Limb (tissue), 2 donors: ENCODE measurements around the gene FBLN2.

Source experiments
- DNase-seq, 2 donors: peaks; one replicate each; pipeline ENCODE4 v3.0.0-alpha.2; 2016; ENCODE audit errors: extremely low spot score in 2 of 2

FBLN2 gene

GRCh38 chr3:13661121-13661520, 112.2 kb downstream of the FBLN2 start:
- no peak for DNase-seq

DNA sequence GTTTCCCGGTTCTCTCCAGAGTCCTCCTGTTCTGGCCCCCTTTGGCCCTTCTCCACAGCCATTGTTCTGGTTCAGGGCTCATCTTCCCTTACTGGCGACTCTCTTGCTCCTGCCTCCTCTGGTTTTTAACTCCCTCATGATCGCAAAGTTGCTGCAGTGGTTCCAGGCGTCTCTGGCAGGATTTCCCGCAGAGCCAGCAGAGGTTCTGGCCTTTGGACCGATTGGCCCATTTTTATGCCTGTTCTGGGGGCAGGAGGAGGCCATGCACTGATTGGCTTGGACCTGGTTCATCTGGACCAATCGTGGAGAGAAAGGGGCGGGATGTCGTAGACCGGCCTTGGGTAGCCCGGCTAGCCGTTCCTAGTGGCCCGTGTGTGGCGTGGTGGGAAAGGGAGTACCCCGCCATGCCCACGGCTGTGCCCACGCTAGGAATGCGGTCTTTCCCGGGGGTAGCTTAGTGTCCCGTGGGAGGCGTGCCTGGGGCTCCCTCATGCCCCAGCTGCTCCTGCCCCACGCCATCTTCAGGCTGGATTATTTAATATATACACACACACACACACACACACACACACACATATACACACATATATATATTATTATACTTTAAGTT, 113.4 kb downstream of the FBLN2 start:
- DNase-seq: no peak

GRCh38 chr3:13663781-13664535, 115.0 kb downstream of the FBLN2 start:
- DNase-seq: no peak

DNA sequence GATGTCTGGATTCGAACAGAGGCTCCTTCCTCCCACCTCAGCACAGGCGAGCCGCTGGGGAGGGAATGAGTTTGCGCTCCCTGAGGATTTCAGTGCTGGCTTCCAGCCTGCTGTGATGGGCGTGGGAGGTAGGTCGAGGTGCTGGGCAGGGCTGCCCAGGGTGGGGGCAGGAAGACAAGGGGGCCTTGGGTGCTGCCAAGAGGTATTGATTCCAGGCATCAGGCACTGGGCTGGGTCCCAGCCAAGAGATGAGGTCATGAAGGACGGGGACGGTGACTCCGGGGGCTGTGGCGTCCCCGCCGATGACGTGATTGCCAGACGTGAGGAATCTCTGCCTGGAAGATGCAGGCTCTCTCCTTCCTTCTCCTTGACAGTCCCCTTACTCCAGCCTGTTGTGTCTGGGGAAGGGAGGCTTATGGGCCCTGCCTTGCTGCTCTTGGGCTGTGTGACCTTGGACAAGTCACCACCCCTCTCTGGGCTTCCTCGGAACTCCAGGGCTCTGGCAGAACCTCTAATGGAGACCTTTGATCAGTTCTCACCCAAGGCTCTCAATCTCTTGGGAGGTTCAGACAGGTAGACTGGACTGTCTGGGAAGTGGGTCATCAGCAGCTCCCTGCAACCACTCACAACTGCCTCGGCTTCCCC, 116.8 kb downstream of the FBLN2 start:
- no peak for DNase-seq

- DNase-seq: no peak
Observed at GRCh38 chr3:13666227-13666619, 117.3 kb downstream of the FBLN2 start.

- DNase-seq: no peak
Observed at GRCh38 chr3:13666781-13667709, 118.1 kb downstream of the FBLN2 start.

GRCh38 chr3:13668136-13668535, 119.2 kb downstream of the FBLN2 start:
- DNase-seq: no peak

- DNase-seq: no peak
Observed at GRCh38 chr3:13669457-13669856, 120.5 kb downstream of the FBLN2 start.

DNA sequence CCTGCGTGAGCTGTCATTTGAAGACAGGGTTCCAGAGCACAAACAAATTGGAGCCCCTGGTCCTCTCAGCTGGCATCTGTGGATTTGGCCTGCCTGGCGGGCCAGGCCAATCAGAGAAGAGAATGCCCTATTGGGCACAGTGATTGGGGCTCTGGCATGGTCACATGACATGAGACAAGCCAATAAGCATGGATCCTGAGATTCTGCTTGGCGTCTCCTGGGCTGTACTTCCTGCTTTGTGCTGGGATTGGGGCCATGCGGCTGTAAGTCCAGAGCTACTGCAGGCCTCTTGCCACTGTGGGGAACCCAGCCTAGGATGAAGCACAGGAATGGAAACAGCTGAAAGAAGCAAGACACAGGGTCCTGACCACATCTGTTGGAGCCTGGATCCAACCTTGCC, 121.4 kb downstream of the FBLN2 start:
- no peak for DNase-seq

DNA sequence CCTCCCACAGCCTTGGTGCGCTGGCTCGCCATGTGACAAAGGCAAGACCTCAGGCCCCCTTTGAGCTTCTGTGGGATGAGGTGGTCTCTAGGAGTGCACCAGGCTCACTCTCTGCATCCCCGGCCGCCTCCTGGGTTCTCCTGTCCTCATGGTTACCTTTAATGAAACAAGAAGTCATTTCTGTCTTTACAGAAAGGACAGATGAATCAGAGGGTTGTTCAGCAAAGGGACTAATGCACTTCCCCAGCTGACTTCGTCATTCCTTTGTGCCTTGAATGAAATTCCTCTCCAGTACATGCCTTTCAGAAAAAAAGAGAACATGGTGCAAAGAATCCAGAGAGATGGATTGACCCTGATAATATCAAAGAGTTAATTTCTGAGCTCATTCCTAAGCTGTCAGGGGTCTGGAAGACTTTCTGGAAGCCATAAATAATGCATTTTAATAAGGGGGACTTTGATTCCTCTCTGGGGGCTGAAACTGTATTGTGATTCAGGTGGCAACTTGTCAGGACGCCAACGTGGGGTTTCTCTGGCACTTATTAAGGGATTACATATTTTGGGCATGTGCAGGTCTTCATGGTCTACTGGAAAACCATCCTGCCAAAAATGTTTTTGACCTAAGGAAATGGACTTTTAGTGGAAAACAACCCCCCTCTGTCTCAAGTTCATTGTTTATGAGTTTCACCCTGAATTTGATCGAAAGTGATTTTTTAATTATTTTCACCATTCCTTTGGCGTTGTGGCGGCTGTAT, 122.7 kb downstream of the FBLN2 start:
- no peak for DNase-seq

DNA sequence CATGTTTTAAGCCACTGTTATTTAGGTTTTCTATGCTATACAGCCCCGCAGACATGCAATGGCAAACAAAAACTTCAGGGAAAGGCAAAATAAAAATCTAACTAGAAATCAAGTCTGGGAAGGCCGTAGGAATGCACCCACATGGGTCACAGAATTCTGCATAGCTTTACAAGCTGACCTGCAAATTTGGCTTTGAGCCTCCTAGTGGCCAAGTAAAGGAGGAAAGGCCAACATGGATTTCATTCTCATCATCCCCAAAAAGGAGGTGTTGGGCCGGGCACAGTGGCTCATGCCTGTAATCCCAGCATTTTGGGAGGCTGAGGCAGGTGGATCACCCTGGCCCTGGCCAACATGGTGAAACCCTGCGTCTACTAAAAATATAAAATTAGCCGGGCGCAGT, 124.3 kb downstream of the FBLN2 start:
- no peak for DNase-seq

- no peak for DNase-seq
Observed at GRCh38 chr3:13674538-13675185, 125.7 kb downstream of the FBLN2 start.

DNA sequence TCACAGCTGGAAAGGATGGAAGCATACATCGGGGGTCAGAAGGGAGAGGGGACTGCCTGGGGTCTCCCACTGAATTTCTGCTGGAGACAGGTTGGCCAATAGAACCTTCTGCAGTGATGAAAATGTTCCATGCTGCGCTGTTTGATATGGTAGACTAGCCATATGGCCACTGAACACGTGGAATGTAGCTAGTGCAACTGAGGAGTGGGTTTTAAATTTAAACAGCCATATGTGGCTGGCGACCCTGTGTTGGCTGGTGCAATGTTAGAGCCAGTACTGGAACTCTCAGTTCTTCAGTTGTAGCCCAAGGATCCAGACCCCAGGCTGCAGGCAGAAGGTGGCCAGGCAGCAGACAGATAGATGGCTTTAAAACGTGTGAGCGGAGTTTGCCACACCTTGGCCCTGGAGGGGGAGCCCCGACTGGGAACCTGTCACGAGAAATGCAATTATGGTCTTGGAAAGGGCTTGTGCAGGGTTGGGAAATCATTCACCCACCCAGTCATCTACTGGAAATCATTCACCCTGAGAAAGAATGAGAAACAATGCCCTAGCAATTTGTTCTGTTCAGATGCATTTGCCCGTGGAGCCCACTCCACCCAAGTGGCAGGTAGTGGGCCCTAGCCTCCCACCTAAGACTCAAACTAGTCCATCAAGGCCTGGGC, 127.6 kb downstream of the FBLN2 start:
- no peak for DNase-seq

- no peak for DNase-seq
Observed at GRCh38 chr3:13677272-13677671, 128.3 kb downstream of the FBLN2 start.

GRCh38 chr3:13681931-13682330, 133.0 kb downstream of the FBLN2 start:
- DNase-seq: no peak

DNA sequence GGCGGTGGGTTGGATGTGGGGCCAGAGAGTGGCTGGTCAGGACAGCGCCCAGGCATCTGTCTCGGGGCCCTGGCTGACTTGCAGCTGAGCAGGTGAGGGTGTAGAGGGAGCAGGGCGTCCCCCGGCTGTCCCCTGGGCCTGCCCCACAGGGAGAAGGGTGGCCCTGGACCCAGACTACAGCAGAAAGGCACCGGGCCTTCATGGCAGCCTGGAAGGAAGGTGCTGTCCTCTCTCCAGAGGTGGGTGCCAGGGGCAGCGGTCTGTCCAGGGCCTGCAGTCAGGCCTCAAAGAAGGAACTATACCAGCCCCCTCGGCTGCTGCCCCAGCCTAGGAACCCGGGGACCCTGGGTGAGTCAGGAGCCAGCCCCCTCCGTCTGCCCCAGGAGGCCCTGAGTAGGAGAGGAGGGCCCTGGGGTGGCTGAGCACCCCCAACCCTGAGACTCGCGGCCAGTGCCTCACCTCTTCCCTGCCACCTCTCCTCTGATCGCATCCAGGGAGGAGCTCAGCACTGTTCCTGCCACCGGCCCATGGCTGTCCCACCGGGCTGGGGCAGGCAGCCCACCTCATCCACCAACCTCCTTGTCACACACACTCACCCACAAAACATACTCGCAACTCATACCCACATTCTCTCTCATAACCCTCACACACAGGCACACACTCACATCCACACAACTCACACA, 133.5 kb downstream of the FBLN2 start:
- DNase-seq: no peak

DNA sequence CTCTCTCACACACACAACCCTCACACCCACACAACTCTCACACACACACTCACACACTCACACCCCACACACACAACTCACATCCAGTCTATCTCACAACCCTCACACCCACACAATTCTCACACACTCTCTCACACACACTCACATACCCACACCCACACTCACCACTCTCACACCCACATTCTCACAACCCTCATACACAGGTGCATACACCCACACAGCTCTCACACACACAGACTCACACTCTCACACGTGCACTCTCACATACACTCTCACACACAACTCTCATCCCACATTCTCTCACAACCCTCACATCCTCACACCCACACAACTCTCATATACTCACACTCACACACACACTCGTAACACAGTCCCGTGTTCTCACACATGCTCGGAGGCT, 134.4 kb downstream of the FBLN2 start:
- no peak for DNase-seq

DNA sequence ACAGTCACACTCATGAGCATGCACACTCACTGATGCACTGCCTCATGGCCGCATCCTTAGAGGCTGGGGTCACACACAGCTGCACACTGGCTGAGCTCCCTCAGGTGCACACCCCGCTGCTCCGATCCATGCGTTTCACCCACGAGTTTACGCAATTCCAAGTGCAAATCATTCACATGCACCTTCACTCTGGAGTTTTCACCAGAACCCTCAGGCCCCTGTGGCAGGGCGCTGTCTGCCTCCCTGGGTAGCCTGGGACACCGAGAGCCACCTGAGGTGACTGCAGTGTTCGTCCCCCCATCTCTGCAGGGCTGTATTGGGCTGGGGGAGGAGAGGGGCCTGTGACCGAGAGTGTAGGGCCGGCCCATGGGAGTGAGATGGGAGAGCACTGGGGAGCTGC, 134.8 kb downstream of the FBLN2 start:
- no peak for DNase-seq

- no peak for DNase-seq
Observed at GRCh38 chr3:13684350-13684749, 135.4 kb downstream of the FBLN2 start.
